CD4-positive, CD25-positive, alpha-beta regulatory T cell (primary cell): ENCODE results near the gene NCKAP5. TPM values are rescaled to one million over a fixed set of nuclear protein-coding genes. Genes with fewer than 3 reads are reported as not detected.

Experiments
- ATAC-seq, 2 donors: fragments of 150-1000 bp; cut with Tn5 transposase; one replicate each; pipeline ENCODE4 v1.10.0; 2021; ENCODE audit warnings: low read depth in 2 of 2, moderate number of reproducible peaks in 2 of 2, moderate library complexity in 1 of 2
- DNase-seq, 3 donors: peaks; one replicate each; pipeline versions ENCODE4 v3.0.0 to v3.0.0-alpha.2; 2012 to 2022; ENCODE audit warnings: mixed read lengths in 1 of 3
- H3K27ac ChIP-seq: one replicate; pipeline ENCODE4 v1.7.0; 2013; ENCODE audit warnings: mild to moderate bottlenecking, low read length; ENCODE audit not compliant: insufficient read depth, poor library complexity, severe bottlenecking
- H3K27me3 ChIP-seq: one replicate; pipeline ENCODE4 v1.7.0; 2013; ENCODE audit warnings: low read length; ENCODE audit not compliant: control insufficient read depth, insufficient read depth
- H3K36me3 ChIP-seq: one replicate; pipeline ENCODE4 v1.7.0; 2013; ENCODE audit warnings: mild to moderate bottlenecking, low read length, moderate library complexity; ENCODE audit not compliant: control insufficient read depth, insufficient read depth
- H3K4me1 ChIP-seq: 2 replicates; pipeline ENCODE4 v1.7.0; 2013; ENCODE audit warnings: mild to moderate bottlenecking, low read length; ENCODE audit not compliant: insufficient read depth, control insufficient read depth, poor library complexity, severe bottlenecking
- H3K4me3 ChIP-seq: one replicate; pipeline ENCODE4 v1.7.0; 2013; ENCODE audit warnings: low read depth, mild to moderate bottlenecking, low read length, moderate library complexity
- H3K9me3 ChIP-seq, 2 experiments: 1 replicate in 1 of 2; 2 replicates in 1 of 2; pipeline ENCODE4 v1.7.0; 2013; ENCODE audit warnings: low read length in 2 of 2, mild to moderate bottlenecking in 1 of 2, moderate library complexity in 1 of 2; ENCODE audit not compliant: control insufficient read depth in 2 of 2
- H3K27ac Mint-ChIP-seq, 3 donors: one replicate each; pipeline ENCODE4 v1.8.0; 2020 to 2022; ENCODE audit warnings: mild to moderate bottlenecking in 3 of 3, mixed read lengths in 3 of 3, moderate library complexity in 2 of 3
- H3K27me3 Mint-ChIP-seq: one replicate; pipeline ENCODE4 v1.8.0; 2022; ENCODE audit warnings: mild to moderate bottlenecking, mixed read lengths
- H3K36me3 Mint-ChIP-seq: one replicate; pipeline ENCODE4 v1.8.0; 2020; ENCODE audit warnings: mixed read lengths
- H3K4me1 Mint-ChIP-seq, 4 donors: one replicate each; pipeline ENCODE4 v1.8.0; 2020 to 2022; ENCODE audit warnings: mixed read lengths in 4 of 4, mild to moderate bottlenecking in 1 of 4
- H3K4me3 Mint-ChIP-seq, 4 donors: one replicate each; pipeline ENCODE4 v1.8.0; 2020 to 2022; ENCODE audit warnings: mild to moderate bottlenecking in 4 of 4, mixed read lengths in 4 of 4, moderate library complexity in 3 of 4
- H3K9me3 Mint-ChIP-seq, 7 donors: one replicate each; pipeline ENCODE4 v1.8.0; 2020 to 2022; ENCODE audit warnings: mixed read lengths in 7 of 7, mild to moderate bottlenecking in 3 of 7, moderate library complexity in 2 of 7
- polyA plus RNA-seq, 4 donors: library from polyadenylated mRNA; unstranded; fragments of 300-500 nt; fragmentation: Illumina TruSeq; gene quantifications; one replicate each; pipeline ENCODE4 v1.2.3, GENCODE V29; 2021
- total RNA-seq: library from RNA; stranded (reverse); gene quantifications from one replicate; pipeline ENCODE4 v1.2.3, GENCODE V29; 2022

NCKAP5 gene
- total and polyA plus RNA-seq, 5 donors from 2014 or later = not detected

DNA sequence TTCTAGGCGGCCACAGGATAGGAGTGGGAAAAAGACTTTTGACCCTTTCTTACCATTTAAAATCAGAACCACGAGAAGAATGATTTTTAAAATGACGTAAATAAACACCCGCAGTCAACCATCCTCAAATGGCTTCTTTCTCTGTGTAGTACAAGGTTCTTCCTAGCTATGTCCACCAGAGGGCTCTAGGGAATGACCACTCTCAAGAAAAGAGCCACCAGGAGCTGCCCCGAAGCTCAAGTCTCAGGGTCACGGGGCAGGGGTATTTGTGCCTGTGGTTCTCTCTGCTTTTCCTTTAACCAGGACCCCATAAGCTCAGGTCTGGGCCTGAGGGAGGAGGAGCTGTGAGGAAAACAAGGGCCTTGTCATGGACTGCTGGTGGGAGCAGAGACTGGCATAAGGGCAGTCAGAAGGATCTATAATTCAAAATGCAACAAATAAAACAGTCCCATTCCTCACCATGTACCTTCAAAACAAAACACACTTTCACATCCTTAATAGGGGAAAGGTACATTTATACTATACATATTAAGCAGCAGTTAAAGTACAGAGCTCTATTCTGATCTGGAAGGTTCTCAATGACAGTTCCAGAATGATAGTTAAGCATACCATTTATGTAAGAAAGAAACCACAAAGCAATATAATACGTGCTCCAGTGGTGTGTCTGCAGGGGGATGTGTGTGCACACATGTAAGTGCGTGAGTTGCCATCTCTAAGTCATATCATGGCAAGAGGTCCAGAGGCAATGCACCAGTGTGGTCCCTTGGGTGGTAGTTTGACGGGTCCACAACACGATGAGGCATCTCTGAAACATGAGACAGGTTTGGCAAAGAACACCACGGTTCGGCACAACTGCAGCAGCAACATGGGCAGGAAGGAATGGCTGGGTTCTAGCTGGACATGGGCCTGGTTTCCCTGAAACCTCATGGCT, 916.9 kb downstream of the NCKAP5 start:
- H3K4me1 ChIP-seq = no peaks in the 10 kb centered on the region
- no peak overlapping the region for H3K27ac ChIP-seq
- H3K9me3 ChIP-seq = no peaks in the 10 kb centered on the region
- no peak for ATAC-seq
- Mint-ChIP-seq H3K36me3 (no peaks in the 10 kb centered on the region), H3K27me3 (no peaks in the 10 kb centered on the region), H3K4me3 (no peak overlapping the region), H3K27ac (no peak overlapping the region), H3K9me3 (peaks cover 0 to 4% (median 0%) of the 10 kb centered on the region in 7 donors), H3K4me1 (no peaks in the 10 kb centered on the region)
- H3K27me3 ChIP-seq = no peaks in the 10 kb centered on the region
- no peak overlapping the region for H3K4me3 ChIP-seq
- H3K36me3 ChIP-seq = no peaks in the 10 kb centered on the region
- no peak for DNase-seq

DNA sequence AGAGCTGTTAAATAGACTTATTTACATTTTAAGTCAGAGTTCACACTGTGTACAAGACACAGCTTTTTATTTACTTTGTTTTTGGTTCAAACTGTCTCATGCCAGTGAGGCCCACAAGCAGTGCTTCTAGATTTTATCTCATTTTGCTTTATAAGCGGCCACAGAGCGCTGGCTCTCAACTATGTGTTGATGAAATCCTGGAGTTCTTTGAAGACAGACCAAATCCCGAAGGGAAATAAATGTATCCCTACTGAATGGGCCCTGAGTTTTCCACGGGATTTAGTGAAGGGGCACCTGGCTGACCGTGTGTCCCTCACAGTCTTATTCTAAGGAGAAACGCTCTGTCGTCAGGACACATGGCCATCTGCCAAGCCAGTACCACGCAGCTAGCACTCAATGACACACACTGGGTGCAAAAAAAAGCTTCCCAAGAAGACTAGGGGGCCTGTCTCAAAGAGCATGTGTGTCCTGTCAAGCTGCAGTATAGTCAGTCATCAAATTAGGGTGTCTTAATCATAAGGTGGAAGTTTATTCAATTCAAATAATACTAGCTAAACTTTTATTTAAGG, 921.6 kb downstream of the NCKAP5 start:
- ATAC-seq (no peak), DNase-seq (no peak)
- Mint-ChIP-seq H3K27ac (no peak overlapping the region), H3K4me1 (no peaks in the 10 kb centered on the region), H3K9me3 (peaks cover 0 to 4% (median 0%) of the 10 kb centered on the region in 7 donors), H3K4me3 (peak overlapping the region in 1 of 4 donors; percentile 81), H3K36me3 (no peaks in the 10 kb centered on the region), H3K27me3 (no peaks in the 10 kb centered on the region)
- Histone ChIP-seq H3K4me3 (no peak overlapping the region), H3K27ac (no peak overlapping the region), H3K36me3 (no peaks in the 10 kb centered on the region), H3K4me1 (no peaks in the 10 kb centered on the region), H3K9me3 (no peaks in the 10 kb centered on the region), H3K27me3 (no peaks in the 10 kb centered on the region)

DNA sequence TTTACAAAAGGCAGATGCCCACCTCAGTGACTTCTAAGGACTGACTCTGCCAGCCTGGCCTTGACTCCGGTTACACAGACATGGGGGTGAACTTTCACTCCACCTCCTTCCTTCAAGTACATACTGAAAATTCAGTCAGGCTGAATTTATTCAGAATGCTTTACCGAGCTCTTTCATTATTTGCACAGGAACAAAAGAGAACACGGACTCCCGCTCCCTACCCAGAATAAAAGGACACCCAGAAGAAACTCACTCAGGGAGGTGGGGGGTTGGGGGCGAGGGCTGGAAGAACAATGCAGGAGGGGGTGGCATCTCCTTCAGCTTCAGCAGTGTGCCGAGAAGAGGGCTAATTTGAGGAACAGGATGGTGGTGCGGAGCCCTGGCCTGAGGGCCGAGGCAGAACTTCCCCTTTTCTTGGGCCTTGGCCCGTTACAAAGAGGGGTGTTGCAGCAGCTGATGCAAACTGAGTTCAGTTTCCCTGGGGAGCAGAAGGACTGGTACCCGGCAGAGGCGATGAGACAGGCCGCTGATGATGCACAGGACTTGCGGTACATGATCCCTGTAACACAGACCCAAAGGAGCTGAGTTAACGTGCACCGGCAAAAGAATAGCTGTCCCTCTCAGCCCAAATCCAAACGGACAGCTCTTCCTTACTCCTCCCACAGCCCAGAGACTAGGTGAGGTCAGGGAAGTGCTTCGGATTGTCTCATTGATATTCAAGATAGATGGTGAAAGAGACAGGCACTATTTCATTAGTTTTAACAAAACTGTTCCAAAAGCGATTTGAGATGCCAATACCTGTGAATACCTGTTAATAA, 922.3 kb downstream of the NCKAP5 start:
- H3K36me3 Mint-ChIP-seq = no peaks in the 10 kb centered on the region
- no peaks in the 10 kb centered on the region for H3K36me3 ChIP-seq
- H3K9me3 ChIP-seq = no peaks in the 10 kb centered on the region
- no peaks in the 10 kb centered on the region for H3K4me1 ChIP-seq
- H3K27ac ChIP-seq = no peak overlapping the region
- no peak overlapping the region for H3K4me3 ChIP-seq
- no peaks in the 10 kb centered on the region for H3K27me3 Mint-ChIP-seq
- H3K9me3 Mint-ChIP-seq = peaks cover 0 to 4% (median 0%) of the 10 kb centered on the region in 7 donors
- DNase-seq = no peak
- no peak overlapping the region for H3K4me3 Mint-ChIP-seq
- H3K4me1 Mint-ChIP-seq = no peaks in the 10 kb centered on the region
- H3K27me3 ChIP-seq = no peaks in the 10 kb centered on the region
- H3K27ac Mint-ChIP-seq = no peak overlapping the region
- no peak for ATAC-seq

DNA sequence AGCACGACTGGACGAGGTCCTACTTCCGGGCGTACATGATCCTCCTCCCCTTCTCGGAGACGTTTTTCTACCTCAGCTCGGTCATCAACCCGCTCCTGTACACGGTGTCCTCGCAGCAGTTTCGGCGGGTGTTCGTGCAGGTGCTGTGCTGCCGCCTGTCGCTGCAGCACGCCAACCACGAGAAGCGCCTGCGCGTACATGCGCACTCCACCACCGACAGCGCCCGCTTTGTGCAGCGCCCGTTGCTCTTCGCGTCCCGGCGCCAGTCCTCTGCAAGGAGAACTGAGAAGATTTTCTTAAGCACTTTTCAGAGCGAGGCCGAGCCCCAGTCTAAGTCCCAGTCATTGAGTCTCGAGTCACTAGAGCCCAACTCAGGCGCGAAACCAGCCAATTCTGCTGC, 923.1 kb downstream of the NCKAP5 start:
- Mint-ChIP-seq H3K27me3 (no peaks in the 10 kb centered on the region), H3K36me3 (no peaks in the 10 kb centered on the region), H3K9me3 (peaks cover 0 to 2% (median 0%) of the 10 kb centered on the region in 7 donors), H3K27ac (no peak overlapping the region), H3K4me1 (no peaks in the 10 kb centered on the region), H3K4me3 (no peak overlapping the region)
- Histone ChIP-seq H3K4me3 (no peak overlapping the region), H3K27ac (no peak overlapping the region), H3K9me3 (no peaks in the 10 kb centered on the region), H3K36me3 (no peaks in the 10 kb centered on the region), H3K27me3 (no peaks in the 10 kb centered on the region), H3K4me1 (no peaks in the 10 kb centered on the region)
- ATAC-seq (no peak), DNase-seq (no peak)

DNA sequence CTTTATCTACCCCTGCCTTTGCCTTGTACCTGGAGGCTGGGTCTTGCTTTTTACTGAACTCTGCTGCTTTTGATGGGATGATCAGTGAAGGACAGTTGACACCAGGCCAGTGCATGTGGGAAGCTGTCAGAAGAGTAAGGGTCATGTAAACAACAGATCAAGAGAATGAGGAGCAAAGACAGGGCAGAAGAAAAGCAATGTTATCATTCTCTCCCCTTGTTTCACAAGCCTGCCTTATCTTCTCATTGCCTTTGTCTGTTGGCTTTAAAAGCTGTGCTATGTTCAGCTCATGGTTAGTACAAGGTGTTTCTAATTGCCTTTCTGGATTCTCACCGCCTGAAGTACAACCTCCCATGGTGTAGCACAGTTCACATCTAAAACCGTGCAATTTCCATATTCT, 925.8 kb downstream of the NCKAP5 start:
- Mint-ChIP-seq H3K9me3 (peaks cover 0 to 2% (median 0%) of the 10 kb centered on the region in 7 donors), H3K4me1 (no peaks in the 10 kb centered on the region), H3K27me3 (no peaks in the 10 kb centered on the region), H3K36me3 (no peaks in the 10 kb centered on the region), H3K27ac (no peak overlapping the region), H3K4me3 (no peak overlapping the region)
- H3K27me3 ChIP-seq = no peaks in the 10 kb centered on the region
- DNase-seq (no peak), ATAC-seq (no peak)
- H3K27ac ChIP-seq = no peak overlapping the region
- no peaks in the 10 kb centered on the region for H3K4me1 ChIP-seq
- no peaks in the 10 kb centered on the region for H3K36me3 ChIP-seq
- no peak overlapping the region for H3K4me3 ChIP-seq
- no peaks in the 10 kb centered on the region for H3K9me3 ChIP-seq

DNA sequence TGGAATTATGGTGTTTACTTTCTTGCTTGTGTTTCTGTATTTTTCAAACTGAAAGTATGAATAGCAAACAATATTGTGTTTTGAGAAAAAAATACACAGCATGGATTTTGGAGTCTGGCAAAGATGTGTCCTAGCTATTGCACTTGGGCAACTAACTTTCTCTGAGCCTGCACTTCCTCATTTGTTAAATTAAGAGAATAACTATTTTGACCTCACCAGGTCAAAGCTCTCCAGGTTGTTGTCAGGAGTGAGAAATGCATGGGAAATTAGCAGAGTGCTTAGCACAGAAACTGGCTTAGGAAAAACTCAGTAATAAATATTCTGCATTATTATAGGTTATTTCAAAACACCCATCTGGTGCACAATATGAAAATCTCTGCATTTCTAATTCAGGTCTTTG, 926.4 kb downstream of the NCKAP5 start:
- H3K4me3 ChIP-seq = no peak overlapping the region
- peaks cover 0 to 2% (median 0%) of the 10 kb centered on the region in 7 donors for H3K9me3 Mint-ChIP-seq
- H3K27ac ChIP-seq = no peak overlapping the region
- H3K9me3 ChIP-seq = no peaks in the 10 kb centered on the region
- no peak overlapping the region for H3K4me3 Mint-ChIP-seq
- H3K4me1 ChIP-seq = no peaks in the 10 kb centered on the region
- no peaks in the 10 kb centered on the region for H3K36me3 Mint-ChIP-seq
- H3K36me3 ChIP-seq = no peaks in the 10 kb centered on the region
- no peaks in the 10 kb centered on the region for H3K4me1 Mint-ChIP-seq
- no peaks in the 10 kb centered on the region for H3K27me3 Mint-ChIP-seq
- ATAC-seq (no peak), DNase-seq (no peak)
- H3K27ac Mint-ChIP-seq = no peak overlapping the region
- H3K27me3 ChIP-seq = no peaks in the 10 kb centered on the region

DNA sequence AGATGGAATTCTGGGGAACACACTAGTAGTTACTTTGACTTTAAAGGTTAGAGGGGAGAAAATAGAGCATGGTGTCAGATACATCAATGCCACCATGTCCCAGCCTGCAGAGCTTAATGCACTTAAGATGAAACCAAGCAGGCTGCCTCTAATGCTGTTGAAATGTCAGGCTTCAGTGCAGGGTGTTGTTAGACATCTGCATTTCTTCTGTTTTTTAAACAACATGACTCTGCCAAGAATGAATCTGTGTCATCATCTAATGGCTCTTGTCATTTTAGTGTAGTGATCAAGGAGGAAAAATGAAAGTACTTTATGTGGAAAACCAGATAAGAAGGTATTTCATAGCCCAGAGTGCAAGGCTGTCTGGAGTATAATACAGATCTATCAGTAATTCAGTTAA, 928.1 kb downstream of the NCKAP5 start:
- no peaks in the 10 kb centered on the region for H3K9me3 ChIP-seq
- no peaks in the 10 kb centered on the region for H3K27me3 ChIP-seq
- H3K36me3 Mint-ChIP-seq = no peaks in the 10 kb centered on the region
- H3K36me3 ChIP-seq = no peaks in the 10 kb centered on the region
- H3K27ac ChIP-seq = no peak overlapping the region
- H3K4me1 ChIP-seq = no peaks in the 10 kb centered on the region
- ATAC-seq (no peak), DNase-seq (no peak)
- H3K4me3 Mint-ChIP-seq = no peak overlapping the region
- H3K27me3 Mint-ChIP-seq = no peaks in the 10 kb centered on the region
- H3K4me1 Mint-ChIP-seq = no peaks in the 10 kb centered on the region
- no peak overlapping the region for H3K4me3 ChIP-seq
- no peak overlapping the region for H3K27ac Mint-ChIP-seq
- H3K9me3 Mint-ChIP-seq = peaks cover 0 to 3% (median 0%) of the 10 kb centered on the region in 7 donors
